Ascending aorta (tissue), 2 donors: ENCODE results near the gene SERPINE1. TPM values are rescaled to one million over a fixed set of nuclear protein-coding genes. Genes with fewer than 3 reads are reported as not detected.

ENCODE experiments used
- DNase-seq, 2 donors: peaks; one replicate each; pipeline ENCODE4 v3.0.0-alpha.2; 2019; ENCODE audit warnings: low spot score in 2 of 2
- H3K27ac ChIP-seq, 2 donors: fragments of 200-600 bp; sonication (generic); one replicate each; pipeline ENCODE4 v1.5.1; 2016 to 2017; ENCODE audit warnings: mild to moderate bottlenecking in 1 of 2
- H3K27me3 ChIP-seq: fragments of 200-600 bp; sonication (generic); one replicate; pipeline ENCODE4 v1.5.1; 2017
- H3K36me3 ChIP-seq, 2 donors: fragments of 200-600 bp; sonication (generic); one replicate each; pipeline ENCODE4 v1.5.1; 2016
- H3K4me1 ChIP-seq, 2 donors: fragments of 200-600 bp; sonication (generic); one replicate each; pipeline ENCODE4 v1.5.1; 2016 to 2017; ENCODE audit warnings: mild to moderate bottlenecking in 1 of 2
- H3K4me3 ChIP-seq, 2 donors: fragments of 200-600 bp; sonication (generic); one replicate each; pipeline ENCODE4 v1.5.1; 2016 to 2017; ENCODE audit warnings: mild to moderate bottlenecking in 1 of 2
- H3K9me3 ChIP-seq, 2 donors: fragments of 200-600 bp; sonication (generic); one replicate each; pipeline ENCODE4 v1.5.1; 2016
- CTCF ChIP-seq, 3 experiments: fragments of 200-600 bp in 2 of 3; fragments of 450-650 bp in 1 of 3; sonication (generic) in 2 of 3; IDR thresholded peaks; one replicate each; pipeline ENCODE4 v1.5.1; 2016 to 2019; ENCODE audit warnings: antibody characterized with exemption in 3 of 3, mild to moderate bottlenecking in 1 of 3, moderate library complexity in 1 of 3
- intact Hi-C: fragments of 100-400 bp; cut with DNase I; formaldehyde crosslinking; loops from one replicate; pipeline ENCODE4 v1.15.1; 2023
- total RNA-seq: library from RNA; depleted of rRNA; stranded (reverse); fragments of >200 nt; gene quantifications from one replicate; pipeline ENCODE4 v1.1.0, GENCODE V29; 2016

The SERPINE1 gene
- total RNA-seq, 1 donor from 2014 or later: 1,267 TPM

GRCh38 chr7:101133621-101134398 lies 6.9 kb downstream of the SERPINE1 start:
- intact Hi-C loops: no loop called here
- no peak for DNase-seq
- Histone ChIP-seq H3K36me3 (peaks cover 55 to 80% of the 10 kb centered on the region in 2 donors), H3K27me3 (no peaks in the 10 kb centered on the region), H3K27ac (peak overlapping the region in 1 of 2 donors; percentile 14), H3K4me1 (peaks cover 6 to 21% of the 10 kb centered on the region in 2 donors), H3K4me3 (no peak overlapping the region), H3K9me3 (no peaks in the 10 kb centered on the region)
- TF ChIP-seq CTCF (IDR thresholded peaks at IDR 0.05): no peak

- no peaks in the 10 kb centered on the region for H3K9me3 ChIP-seq
- peaks cover 55 to 75% of the 10 kb centered on the region in 2 donors for H3K36me3 ChIP-seq
- no peaks in the 10 kb centered on the region for H3K27me3 ChIP-seq
- DNase-seq: no peak
- no peak overlapping the region for H3K4me3 ChIP-seq
- TF ChIP-seq CTCF (IDR thresholded peaks at IDR 0.05): no peak
- H3K4me1 ChIP-seq: peaks cover 6 to 23% of the 10 kb centered on the region in 2 donors
- intact Hi-C loops: no loop called here
- peak overlapping the region in 1 of 2 donors; percentile 14 for H3K27ac ChIP-seq
These were observed 7.6 kb downstream of the SERPINE1 start for GRCh38 chr7:101134399-101134980.

GRCh38 chr7:101137651-101138212 lies 10.8 kb downstream of the SERPINE1 start:
- H3K27me3 ChIP-seq: no peaks in the 10 kb centered on the region
- peak in 1 of 2 donors; percentile 63 for DNase-seq
- H3K4me1 ChIP-seq: peaks cover 6 to 15% of the 10 kb centered on the region in 2 donors
- intact Hi-C loops: loop anchor here (1.0 to 5.0 kb wide), 5 partner anchors 10 to 245 kb away; partner anchors contain the start of genes SERPINE1 and TRIM56
- peak overlapping the region in 1 of 2 donors; percentile 13 for H3K4me3 ChIP-seq
- no peaks in the 10 kb centered on the region for H3K9me3 ChIP-seq
- no peak for TF ChIP-seq CTCF (IDR thresholded peaks at IDR 0.05)
- H3K27ac ChIP-seq: peak overlapping the region; percentile 72 to 87
- H3K36me3 ChIP-seq: peaks cover 35 to 47% of the 10 kb centered on the region in 2 donors

GRCh38 chr7:101138213-101138870 lies 11.4 kb downstream of the SERPINE1 start:
- peaks cover 31 to 42% of the 10 kb centered on the region in 2 donors for H3K36me3 ChIP-seq
- peak overlapping the region in 1 of 2 donors; percentile 13 for H3K4me3 ChIP-seq
- no peaks in the 10 kb centered on the region for H3K9me3 ChIP-seq
- peak; percentile 91 to 98 for DNase-seq
- TF ChIP-seq CTCF (IDR thresholded peaks at IDR 0.05): peak; percentile 82 to 90 (median 85)
- intact Hi-C loops: loop anchor here (1.0 to 5.0 kb wide), 5 partner anchors 11 to 246 kb away; partner anchors contain the start of genes SERPINE1 and TRIM56
- peak overlapping the region; percentile 72 to 87 for H3K27ac ChIP-seq
- peaks cover 6 to 15% of the 10 kb centered on the region in 2 donors for H3K4me1 ChIP-seq
- no peaks in the 10 kb centered on the region for H3K27me3 ChIP-seq

- Histone ChIP-seq H3K4me1 (peaks cover 6 to 19% of the 10 kb centered on the region in 2 donors), H3K27me3 (no peaks in the 10 kb centered on the region), H3K4me3 (no peak overlapping the region), H3K36me3 (peaks cover 13 to 26% of the 10 kb centered on the region in 2 donors), H3K27ac (no peak overlapping the region), H3K9me3 (no peaks in the 10 kb centered on the region)
- intact Hi-C loops: no loop called here
- no peak for DNase-seq
- TF ChIP-seq CTCF (IDR thresholded peaks at IDR 0.05): no peak
These were observed 13.4 kb downstream of the SERPINE1 start for GRCh38 chr7:101140339-101140699.
